ENCODE results near the gene IL22RA1.

Gene IL22RA1

DNA sequence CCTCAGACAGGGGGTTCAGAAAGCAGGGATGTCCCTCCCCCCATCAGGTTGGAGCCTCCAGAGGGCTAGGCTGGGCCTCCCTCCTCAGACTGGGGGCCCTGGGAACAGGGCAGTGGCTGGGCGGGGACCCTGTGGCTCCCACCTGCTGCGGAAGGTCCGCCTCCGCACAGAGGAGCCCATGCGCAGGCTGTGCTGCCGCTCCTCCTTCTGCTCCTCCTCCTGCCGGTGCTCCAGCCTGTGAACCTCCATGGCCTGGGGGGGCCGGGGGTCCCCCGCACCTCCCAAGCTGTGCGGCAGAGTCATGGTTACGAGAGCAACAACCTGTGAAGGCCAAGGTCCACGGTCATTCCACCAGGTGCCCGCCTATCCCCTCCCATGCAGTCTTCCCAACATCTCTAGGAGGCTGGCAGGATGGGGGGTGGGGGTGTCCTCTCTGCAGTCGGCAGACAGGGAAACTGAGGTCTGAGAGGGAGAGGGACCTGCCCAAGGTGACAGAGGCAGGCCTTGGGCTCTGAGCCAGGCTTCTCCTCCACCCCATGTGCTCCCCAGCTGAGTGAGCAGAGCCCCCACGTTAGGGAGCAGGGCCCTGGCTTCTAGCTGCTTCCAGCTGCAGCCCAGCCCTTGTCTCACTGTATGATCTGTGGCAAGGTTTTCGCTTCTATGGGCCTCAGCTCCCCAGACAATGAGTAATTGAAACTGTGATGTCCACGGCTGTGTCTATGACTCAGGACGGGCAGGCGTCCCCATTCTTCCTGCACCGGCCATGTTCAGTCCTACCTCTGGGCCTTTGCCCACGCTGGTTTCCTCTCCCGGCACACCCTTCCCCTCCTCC, 34.4 kb downstream of the IL22RA1 start:
- H3K4me3 ChIP-seq (ENCODE audit: insufficient read depth, low read depth, low read length, poor library complexity, severe bottlenecking): no peak overlapping the region
- H3K27me3 ChIP-seq (replicated peaks; ENCODE audit: control insufficient read depth, insufficient read depth, low read length, poor library complexity, severe bottlenecking): no peaks in the 10 kb centered on the region
- no peak overlapping the region for H3K27ac ChIP-seq (ENCODE audit: insufficient read depth, low read length, poor library complexity, severe bottlenecking)
- DNase-seq: no peak
- peaks cover 6% of the 10 kb centered on the region for H3K4me1 ChIP-seq (ENCODE audit: control insufficient read depth, insufficient read depth, low read length, poor library complexity, severe bottlenecking)
- H3K36me3 ChIP-seq (ENCODE audit: control insufficient read depth, insufficient read depth, low read length): no peaks in the 10 kb centered on the region
- H3K9me3 ChIP-seq (ENCODE audit: control insufficient read depth, low read length): no peaks in the 10 kb centered on the region

- DNase-seq: no peak
- no peaks in the 10 kb centered on the region for H3K36me3 ChIP-seq (ENCODE audit: control insufficient read depth, insufficient read depth, low read length)
- no peaks in the 10 kb centered on the region for H3K27me3 ChIP-seq (replicated peaks; ENCODE audit: control insufficient read depth, insufficient read depth, low read length, poor library complexity, severe bottlenecking)
- H3K4me1 ChIP-seq (ENCODE audit: control insufficient read depth, insufficient read depth, low read length, poor library complexity, severe bottlenecking): peaks cover 4% of the 10 kb centered on the region
- no peaks in the 10 kb centered on the region for H3K9me3 ChIP-seq (ENCODE audit: control insufficient read depth, low read length)
- H3K4me3 ChIP-seq (ENCODE audit: insufficient read depth, low read depth, low read length, poor library complexity, severe bottlenecking): no peak overlapping the region
- no peak overlapping the region for H3K27ac ChIP-seq (ENCODE audit: insufficient read depth, low read length, poor library complexity, severe bottlenecking)
Observed at GRCh38 chr1:24107462-24108138, 35.3 kb downstream of the IL22RA1 start.

DNA sequence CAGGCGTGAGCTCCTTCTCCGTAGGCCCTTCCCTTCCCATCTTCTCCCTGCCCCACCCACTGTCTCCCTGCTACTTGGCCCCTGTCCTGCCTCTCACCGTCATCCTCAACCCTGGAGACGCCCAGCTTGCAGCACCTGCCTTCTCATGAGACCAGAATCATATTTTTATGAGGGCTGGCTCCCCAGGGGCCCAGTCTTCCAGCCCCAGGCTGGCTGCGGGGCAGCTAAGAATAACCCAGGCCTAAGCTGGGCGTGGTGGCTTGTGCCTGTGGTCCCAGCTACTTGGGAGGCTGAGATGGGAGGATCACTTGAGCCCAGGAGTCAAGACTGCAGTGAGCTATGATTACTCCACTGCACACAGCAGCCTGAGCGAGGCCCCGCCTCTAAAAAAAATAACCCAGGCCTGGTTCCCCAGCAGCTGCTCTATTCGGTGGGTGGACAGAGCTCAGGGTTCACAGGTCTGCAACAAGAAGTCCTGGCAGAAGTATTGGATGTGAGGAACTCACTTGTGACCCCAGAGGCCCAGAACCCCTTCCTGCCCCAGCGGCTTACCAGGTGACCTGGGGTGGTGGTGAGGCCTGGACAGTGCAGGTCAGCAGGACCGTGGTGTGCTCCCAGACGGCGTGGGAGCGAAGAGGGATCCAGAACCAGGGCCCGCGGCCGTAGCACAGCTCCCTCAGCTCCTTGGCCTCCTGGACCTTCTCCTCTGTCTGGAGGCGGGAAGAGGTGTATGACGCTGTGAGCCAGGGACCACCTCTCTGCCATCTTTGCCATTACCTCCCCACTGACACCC, 37.4 kb downstream of the IL22RA1 start:
- no peak for DNase-seq
- H3K4me1 ChIP-seq (ENCODE audit: control insufficient read depth, insufficient read depth, low read length, poor library complexity, severe bottlenecking): no peaks in the 10 kb centered on the region
- no peak overlapping the region for H3K4me3 ChIP-seq (ENCODE audit: insufficient read depth, low read depth, low read length, poor library complexity, severe bottlenecking)
- H3K9me3 ChIP-seq (ENCODE audit: control insufficient read depth, low read length): no peaks in the 10 kb centered on the region
- no peak overlapping the region for H3K27ac ChIP-seq (ENCODE audit: insufficient read depth, low read length, poor library complexity, severe bottlenecking)
- H3K36me3 ChIP-seq (ENCODE audit: control insufficient read depth, insufficient read depth, low read length): no peaks in the 10 kb centered on the region
- no peaks in the 10 kb centered on the region for H3K27me3 ChIP-seq (replicated peaks; ENCODE audit: control insufficient read depth, insufficient read depth, low read length, poor library complexity, severe bottlenecking)

DNA sequence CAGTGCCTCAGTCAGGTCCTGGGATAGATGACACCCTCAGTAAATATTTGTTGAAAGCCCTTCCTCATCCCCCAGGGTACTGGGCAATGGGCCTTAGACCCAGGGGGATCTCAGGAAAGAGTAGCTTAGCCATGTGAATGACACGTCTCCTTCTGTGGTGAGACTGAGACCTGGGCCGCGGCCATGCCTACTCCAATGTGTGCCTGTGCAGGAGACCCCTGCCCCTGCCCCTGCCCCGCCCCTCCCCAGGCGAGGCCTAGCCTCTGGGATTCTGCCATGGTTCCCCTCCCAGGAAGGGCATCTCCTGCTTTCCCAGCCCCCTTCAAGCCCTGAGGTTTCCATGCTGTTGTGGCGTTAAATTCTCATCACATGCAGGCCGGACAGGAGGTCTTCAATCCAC, 38.1 kb downstream of the IL22RA1 start:
- H3K4me1 ChIP-seq (ENCODE audit: control insufficient read depth, insufficient read depth, low read length, poor library complexity, severe bottlenecking): no peaks in the 10 kb centered on the region
- H3K27ac ChIP-seq (ENCODE audit: insufficient read depth, low read length, poor library complexity, severe bottlenecking): no peak overlapping the region
- no peak overlapping the region for H3K4me3 ChIP-seq (ENCODE audit: insufficient read depth, low read depth, low read length, poor library complexity, severe bottlenecking)
- DNase-seq: no peak
- no peaks in the 10 kb centered on the region for H3K36me3 ChIP-seq (ENCODE audit: control insufficient read depth, insufficient read depth, low read length)
- H3K9me3 ChIP-seq (ENCODE audit: control insufficient read depth, low read length): no peaks in the 10 kb centered on the region
- H3K27me3 ChIP-seq (replicated peaks; ENCODE audit: control insufficient read depth, insufficient read depth, low read length, poor library complexity, severe bottlenecking): no peaks in the 10 kb centered on the region

DNA sequence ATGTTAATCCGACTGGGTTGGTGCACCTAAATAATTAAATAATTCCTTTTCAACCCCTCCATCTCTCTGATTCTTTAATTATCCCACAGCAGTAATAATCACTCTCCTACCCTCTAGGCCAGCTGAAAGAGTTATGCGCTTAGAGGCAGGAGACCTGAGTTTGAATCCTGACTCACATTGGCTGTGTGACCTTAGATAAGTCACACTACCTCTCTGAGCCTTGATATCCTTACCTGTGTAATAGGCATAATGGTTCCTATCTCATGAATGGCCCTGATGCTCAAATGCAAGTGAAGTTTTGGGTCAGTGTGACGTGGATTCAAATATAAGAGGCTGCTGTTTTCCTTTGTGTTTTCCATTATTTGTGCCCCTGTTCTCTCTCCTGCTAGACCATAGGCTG, 39.1 kb downstream of the IL22RA1 start:
- Histone ChIP-seq H3K4me1 (ENCODE audit: control insufficient read depth, insufficient read depth, low read length, poor library complexity, severe bottlenecking) (no peaks in the 10 kb centered on the region), H3K36me3 (ENCODE audit: control insufficient read depth, insufficient read depth, low read length) (no peaks in the 10 kb centered on the region), H3K27me3 (replicated peaks; ENCODE audit: control insufficient read depth, insufficient read depth, low read length, poor library complexity, severe bottlenecking) (no peaks in the 10 kb centered on the region), H3K27ac (ENCODE audit: insufficient read depth, low read length, poor library complexity, severe bottlenecking) (no peak overlapping the region), H3K9me3 (ENCODE audit: control insufficient read depth, low read length) (no peaks in the 10 kb centered on the region), H3K4me3 (ENCODE audit: insufficient read depth, low read depth, low read length, poor library complexity, severe bottlenecking) (no peak overlapping the region)
- no peak for DNase-seq

DNA sequence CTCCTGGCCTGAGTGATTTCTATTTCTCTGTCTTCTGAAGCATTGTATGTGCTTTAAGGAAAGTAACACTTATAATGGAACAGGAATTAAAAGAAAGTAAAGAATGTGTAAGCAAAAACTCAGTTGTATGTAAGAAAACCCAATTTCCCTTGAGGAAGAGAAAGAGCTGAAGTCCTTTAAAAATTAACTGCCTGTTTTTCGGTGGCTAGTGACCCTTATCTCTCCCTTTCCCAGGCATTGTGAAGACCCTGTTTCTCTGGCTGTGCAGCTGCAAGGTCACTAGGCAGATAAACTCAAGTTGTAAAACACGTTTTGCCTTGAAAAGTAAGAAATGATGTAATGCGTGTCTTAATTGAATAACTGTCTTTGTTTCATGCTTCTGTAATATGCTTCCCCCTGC, 39.5 kb downstream of the IL22RA1 start:
- Histone ChIP-seq H3K4me1 (ENCODE audit: control insufficient read depth, insufficient read depth, low read length, poor library complexity, severe bottlenecking) (no peaks in the 10 kb centered on the region), H3K9me3 (ENCODE audit: control insufficient read depth, low read length) (no peaks in the 10 kb centered on the region), H3K27me3 (replicated peaks; ENCODE audit: control insufficient read depth, insufficient read depth, low read length, poor library complexity, severe bottlenecking) (no peaks in the 10 kb centered on the region), H3K36me3 (ENCODE audit: control insufficient read depth, insufficient read depth, low read length) (no peaks in the 10 kb centered on the region), H3K4me3 (ENCODE audit: insufficient read depth, low read depth, low read length, poor library complexity, severe bottlenecking) (no peak overlapping the region), H3K27ac (ENCODE audit: insufficient read depth, low read length, poor library complexity, severe bottlenecking) (no peak overlapping the region)
- no peak for DNase-seq

GRCh38 chr1:24102961-24103360, 40.0 kb downstream of the IL22RA1 start:
- no peak for DNase-seq
- Histone ChIP-seq H3K27ac (ENCODE audit: insufficient read depth, low read length, poor library complexity, severe bottlenecking) (no peak overlapping the region), H3K4me3 (ENCODE audit: insufficient read depth, low read depth, low read length, poor library complexity, severe bottlenecking) (no peak overlapping the region), H3K36me3 (ENCODE audit: control insufficient read depth, insufficient read depth, low read length) (no peaks in the 10 kb centered on the region), H3K4me1 (ENCODE audit: control insufficient read depth, insufficient read depth, low read length, poor library complexity, severe bottlenecking) (no peaks in the 10 kb centered on the region), H3K27me3 (replicated peaks; ENCODE audit: control insufficient read depth, insufficient read depth, low read length, poor library complexity, severe bottlenecking) (no peaks in the 10 kb centered on the region), H3K9me3 (ENCODE audit: control insufficient read depth, low read length) (no peaks in the 10 kb centered on the region)

GRCh38 chr1:24101796-24102586, 40.9 kb downstream of the IL22RA1 start:
- no peak overlapping the region for H3K27ac ChIP-seq (ENCODE audit: insufficient read depth, low read length, poor library complexity, severe bottlenecking)
- H3K4me3 ChIP-seq (ENCODE audit: insufficient read depth, low read depth, low read length, poor library complexity, severe bottlenecking): no peak overlapping the region
- H3K4me1 ChIP-seq (ENCODE audit: control insufficient read depth, insufficient read depth, low read length, poor library complexity, severe bottlenecking): no peaks in the 10 kb centered on the region
- no peak for DNase-seq
- H3K36me3 ChIP-seq (ENCODE audit: control insufficient read depth, insufficient read depth, low read length): no peaks in the 10 kb centered on the region
- no peaks in the 10 kb centered on the region for H3K27me3 ChIP-seq (replicated peaks; ENCODE audit: control insufficient read depth, insufficient read depth, low read length, poor library complexity, severe bottlenecking)
- no peaks in the 10 kb centered on the region for H3K9me3 ChIP-seq (ENCODE audit: control insufficient read depth, low read length)

GRCh38 chr1:24100945-24101737, 41.8 kb downstream of the IL22RA1 start:
- Histone ChIP-seq H3K27ac (ENCODE audit: insufficient read depth, low read length, poor library complexity, severe bottlenecking) (no peak overlapping the region), H3K4me3 (ENCODE audit: insufficient read depth, low read depth, low read length, poor library complexity, severe bottlenecking) (no peak overlapping the region), H3K36me3 (ENCODE audit: control insufficient read depth, insufficient read depth, low read length) (no peaks in the 10 kb centered on the region), H3K27me3 (replicated peaks; ENCODE audit: control insufficient read depth, insufficient read depth, low read length, poor library complexity, severe bottlenecking) (no peaks in the 10 kb centered on the region), H3K4me1 (ENCODE audit: control insufficient read depth, insufficient read depth, low read length, poor library complexity, severe bottlenecking) (no peaks in the 10 kb centered on the region), H3K9me3 (ENCODE audit: control insufficient read depth, low read length) (no peaks in the 10 kb centered on the region)
- no peak for DNase-seq
